IPS DF 4.7 (cell line): ENCODE measurements around the gene SPATA2L.
A peak's percentile ranks its signal among the peaks of the same experiment; 100 is the strongest.
"Not testable (repeated sequence)": the region's sequence is repeated elsewhere in the genome, so short reads cannot be mapped to it uniquely, and the experiment has no call there.

Experiments used
- DNase-seq: peaks from one replicate; pipeline ENCODE4 v3.0.0-alpha.2; 2013; ENCODE audit warnings: low spot score; ENCODE audit errors: extremely low read depth

Gene SPATA2L

GRCh38 chr16:89707695-89708094, 6.2 kb upstream of the SPATA2L start:
- DNase-seq, result no peak

- DNase-seq, result no peak
Observed at GRCh38 chr16:89706518-89707260, 5.2 kb upstream of the SPATA2L start.

GRCh38 chr16:89705006-89705405, 3.5 kb upstream of the SPATA2L start:
- DNase-seq, result no peak

GRCh38 chr16:89704281-89704680, 2.8 kb upstream of the SPATA2L start:
- no peak for DNase-seq

GRCh38 chr16:89700649-89701424, 668 bp downstream of the SPATA2L start:
- no peak for DNase-seq

GRCh38 chr16:89700100-89700648, 1.3 kb downstream of the SPATA2L start:
- peak; percentile 97 for DNase-seq

- DNase-seq, result not testable (repeated sequence)
Observed at GRCh38 chr16:89699629-89700099, 1.8 kb downstream of the SPATA2L start.

GRCh38 chr16:89698717-89699116, 2.8 kb downstream of the SPATA2L start:
- DNase-seq, result not testable (repeated sequence)

- DNase-seq, result no peak
Observed at GRCh38 chr16:89697616-89698331, 3.7 kb downstream of the SPATA2L start.

- no peak for DNase-seq
Observed at GRCh38 chr16:89697161-89697615, 4.3 kb downstream of the SPATA2L start.

- DNase-seq, result no peak
Observed at GRCh38 chr16:89696670-89697128, 4.8 kb downstream of the SPATA2L start.

- no peak for DNase-seq
Observed at GRCh38 chr16:89695875-89696669, 5.4 kb downstream of the SPATA2L start.

GRCh38 chr16:89695086-89695874, 6.2 kb downstream of the SPATA2L start:
- DNase-seq, result no peak

GRCh38 chr16:89694784-89695085, 6.8 kb downstream of the SPATA2L start:
- DNase-seq, result not testable (repeated sequence)

- DNase-seq, result no peak
Observed at GRCh38 chr16:89693931-89694783, 7.3 kb downstream of the SPATA2L start.

GRCh38 chr16:89693289-89693731, 8.2 kb downstream of the SPATA2L start:
- no peak for DNase-seq

GRCh38 chr16:89691986-89692569, 9.4 kb downstream of the SPATA2L start:
- DNase-seq, result no peak

GRCh38 chr16:89691231-89691985, 10.1 kb downstream of the SPATA2L start:
- no peak for DNase-seq
